ENCODE results near the gene LCN1. TPM values are rescaled to one million over a fixed set of nuclear protein-coding genes. Genes with fewer than 3 reads are reported as not detected.

Gene LCN1
- total and polyA plus RNA-seq, 2 of the 4 experiments (the other 2 are of a cell fraction) = not detected

GRCh38 chr9:135522931-135523330, 1.7 kb downstream of the LCN1 start:
- intact Hi-C loops (cut with micrococcal nuclease) (no loop called here), dilution Hi-C loops (cut with HindIII; ENCODE audit: low sequenced_read_pairs, unreplicated experiment) (no loop called here), in situ Hi-C loops (cut with MboI; ENCODE audit: low sequenced_read_pairs) (no loop called here)
- no peak overlapping the region for H2BK120ac ChIP-seq (ENCODE audit: low read depth, low read length)
- H3K4ac ChIP-seq (ENCODE audit: low read depth, low read length) = no peak overlapping the region
- no peak overlapping the region for H4K5ac ChIP-seq (ENCODE audit: low read depth, low read length)
- no peak overlapping the region for H3K23ac ChIP-seq (ENCODE audit: low read depth, low read length)
- TF ChIP-seq ELK1 (IDR thresholded peaks at IDR 0.05; ENCODE audit: borderline replicate concordance, low read depth, low read length) (no peak), FOS (IDR thresholded peaks at IDR 0.05; ENCODE audit: low read depth, low read length) (no peak), CEBPB (IDR thresholded peaks at IDR 0.05; ENCODE audit: low read depth, low read length) (no peak), USF2 (IDR thresholded peaks at IDR 0.05; ENCODE audit: low read depth, low read length) (no peak), RFX5 (IDR thresholded peaks at IDR 0.05; ENCODE audit: low read depth, low read length) (no peak), NFE2L2 (IDR thresholded peaks at IDR 0.05; ENCODE audit: low read depth, low read length) (no peak), MAZ (IDR thresholded peaks at IDR 0.05; ENCODE audit: borderline replicate concordance, low read depth, low read length) (no peak), SMC3 (IDR thresholded peaks at IDR 0.05; ENCODE audit: low read depth, low read length) (no peak), POLR2A (IDR thresholded peaks at IDR 0.05; ENCODE audit: low read depth, low read length) (no peak), MXI1 (IDR thresholded peaks at IDR 0.05; ENCODE audit: borderline replicate concordance, low read depth, low read length) (no peak), RAD21 (IDR thresholded peaks at IDR 0.05; ENCODE audit: low read length) (no peak), RCOR1 (IDR thresholded peaks at IDR 0.05; ENCODE audit: insufficient replicate concordance, low read length) (no peak), CHD1 (IDR thresholded peaks at IDR 0.05; ENCODE audit: low read depth, low read length) (no peak), BHLHE40 (IDR thresholded peaks at IDR 0.05; ENCODE audit: low read depth, low read length) (no peak)
- H2AK5ac ChIP-seq (ENCODE audit: low read depth, low read length) = no peak overlapping the region
- H3K18ac ChIP-seq (ENCODE audit: low read depth, low read length) = no peak overlapping the region
- no peak overlapping the region for H2AFZ ChIP-seq (replicated peaks; ENCODE audit: low read length, poor library complexity)
- no peaks in the 10 kb centered on the region for H3K36me3 ChIP-seq (ENCODE audit: control insufficient read depth, insufficient read depth, low read length)
- H3K9me3 ChIP-seq (ENCODE audit: control insufficient read depth, insufficient read depth, low read length) = no peaks in the 10 kb centered on the region
- H3K56ac ChIP-seq (ENCODE audit: extremely low read depth, insufficient read depth, low read length) = no peak overlapping the region
- no peaks in the 10 kb centered on the region for H3K79me1 ChIP-seq (ENCODE audit: low read depth in 1 of 2, low read length in 2 of 2)
- no peak for ATAC-seq (ENCODE audit: low read depth)
- H3K27ac ChIP-seq (ENCODE audit: insufficient read depth, low read length) = no peak overlapping the region
- H3K9me1 ChIP-seq (ENCODE audit: insufficient read depth, low read length) = no peaks in the 10 kb centered on the region
- H3K9ac ChIP-seq (ENCODE audit: low read depth, low read length) = no peak overlapping the region
- no peaks in the 10 kb centered on the region for H3K4me1 ChIP-seq (ENCODE audit: control insufficient read depth, insufficient read depth, low read length)
- H2BK15ac ChIP-seq (ENCODE audit: low read depth, low read length) = no peak overlapping the region
- DNase-seq = no peak
- BruUV-seq (replicated peaks) = no TSS peak
- no peak overlapping the region for H3K14ac ChIP-seq (replicated peaks; ENCODE audit: low read depth, low read length)
- no peak overlapping the region for H2BK5ac ChIP-seq (ENCODE audit: low read depth, low read length, poor library complexity, severe bottlenecking)
- no peaks in the 10 kb centered on the region for H4K20me1 ChIP-seq (ENCODE audit: insufficient read depth, low read length)
- no peak overlapping the region for H4K8ac ChIP-seq (ENCODE audit: low read depth in 2 of 2, low read length in 2 of 2)
- H3K27me3 ChIP-seq (ENCODE audit: control insufficient read depth, insufficient read depth, low read length) = no peaks in the 10 kb centered on the region; the same call in 1 of the 2 replicates
- WGBS, 2 experiments (ENCODE audit: extremely low coverage in 2 of 2, insufficient read length in 1 of 2) = 60% methylated on average over 2 of the region's 17 CpGs; no CpG with 5 or more reads in 1 of the 2 experiments
- CTCF ChIA-PET = interaction anchor here (0.6 kb wide), 1 partner anchor 81 kb away, joined by 3 read pairs; no protein-coding TSS in a partner anchor
- POLR2A ChIA-PET (ENCODE audit: unreplicated experiment) = no interaction called here
- H4K91ac ChIP-seq (ENCODE audit: insufficient read depth, low read depth, low read length) = no peak overlapping the region
- no peak overlapping the region for H2AK9ac ChIP-seq (replicated peaks; ENCODE audit: low read depth, low read length, poor library complexity)
- H3K4me2 ChIP-seq (ENCODE audit: low read depth, low read length) = no peak overlapping the region
- no peak overlapping the region for H2BK20ac ChIP-seq (ENCODE audit: low read depth, low read length)
- H3K4me3 ChIP-seq (ENCODE audit: insufficient read depth, low read depth, low read length) = no peak overlapping the region

Measured in IMR-90 (cell line).